Lower leg skin (tissue), 4 donors: Measurements from ENCODE around the gene SLC40A1. TPM values are rescaled to one million over a fixed set of nuclear protein-coding genes. Genes with fewer than 3 reads are reported as not detected.

Source experiments
- DNase-seq, 2 donors: peaks; one replicate each; pipeline ENCODE4 v3.0.0-alpha.2; 2019; ENCODE audit warnings: low spot score in 2 of 2
- H3K4me3 ChIP-seq: fragments of 200-600 bp; sonication (generic); 2 replicates; pipeline ENCODE4 v1.5.1; 2017; ENCODE audit warnings: mild to moderate bottlenecking, low read depth; ENCODE audit not compliant: poor library complexity, severe bottlenecking
- CTCF ChIP-seq, 3 donors: fragments of 450-650 bp; IDR thresholded peaks; one replicate each; pipeline ENCODE4 v1.5.1; 2016; ENCODE audit warnings: antibody characterized with exemption in 3 of 3, mild to moderate bottlenecking in 3 of 3, moderate library complexity in 2 of 3
- POLR2A ChIP-seq, 2 donors: fragments of 450-650 bp; IDR thresholded peaks; one replicate each; pipeline ENCODE4 v1.6.1; 2016 to 2017; ENCODE audit warnings: antibody characterized with exemption in 2 of 2, mild to moderate bottlenecking in 1 of 2, moderate library complexity in 1 of 2
- WGBS, 2 donors: methylation state at CpG; one replicate each; pipeline ENCODE4 v1.1.5; 2018; 5-methylcytosine and 5-hydroxymethylcytosine counted together
- intact Hi-C: fragments of 100-400 bp; cut with DNase I; formaldehyde crosslinking; loops from one replicate; pipeline ENCODE4 v1.15.0; 2023; ENCODE audit warnings: low total_unique reads
- total RNA-seq, 4 donors: library from RNA; depleted of rRNA; stranded (reverse); fragments of >200 nt; gene quantifications; one replicate each; pipeline ENCODE4 v1.1.0, GENCODE V29; 2016

Gene SLC40A1
- total RNA-seq, 4 donors from 2014 or later, result 16.0 to 33.1 (median 18.1) TPM

GRCh38 chr2:189595417-189595816 lies 14.8 kb upstream of the SLC40A1 start:
- DNase-seq, result no peak
- no peak overlapping the region for H3K4me3 ChIP-seq
- intact Hi-C loops, result no loop called here
- TF ChIP-seq POLR2A (IDR thresholded peaks at IDR 0.05) (no peak), CTCF (IDR thresholded peaks at IDR 0.05) (no peak)
- 75 to 84% methylated on average over 3 of the region's 3 CpGs for whole genome bisulfite sequencing, 2 donors

GRCh38 chr2:189594305-189594704 lies 13.7 kb upstream of the SLC40A1 start:
- intact Hi-C loops, result no loop called here
- 90 to 93% methylated on average over 2 of the region's 2 CpGs for WGBS, 2 donors
- no peak for DNase-seq
- TF ChIP-seq CTCF (IDR thresholded peaks at IDR 0.05) (no peak), POLR2A (IDR thresholded peaks at IDR 0.05) (no peak)
- no peak overlapping the region for H3K4me3 ChIP-seq

DNA sequence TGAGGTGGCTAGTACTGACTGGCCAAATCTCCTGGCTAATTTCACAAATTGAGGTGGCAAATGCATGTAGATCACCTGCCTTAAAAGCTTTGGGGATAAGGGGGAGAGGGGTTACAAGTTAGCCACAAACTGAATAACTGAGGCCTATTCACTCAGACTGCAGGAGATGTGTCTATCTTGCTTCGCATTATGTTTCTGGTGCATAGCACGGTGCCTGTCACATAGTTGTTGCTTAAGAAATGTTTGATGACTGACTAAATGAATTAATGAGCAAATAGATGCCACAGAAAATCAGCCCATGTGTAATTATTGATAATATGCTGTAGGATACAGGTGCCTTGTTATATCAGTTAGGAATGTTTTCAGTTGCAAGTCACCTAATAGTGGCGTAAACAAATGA lies 12.5 kb upstream of the SLC40A1 start:
- intact Hi-C loops, result no loop called here
- 95% methylated on average over 3 of the region's 3 CpGs for WGBS, 2 donors

GRCh38 chr2:189592353-189592984 lies 11.9 kb upstream of the SLC40A1 start:
- H3K4me3 ChIP-seq, result no peak overlapping the region
- TF ChIP-seq POLR2A (IDR thresholded peaks at IDR 0.05) (no peak), CTCF (IDR thresholded peaks at IDR 0.05) (no peak)
- intact Hi-C loops, result no loop called here
- WGBS, 2 donors, result 13 to 34% methylated on average over 1 of the region's 1 CpG
- DNase-seq, result no peak

More for the DNA sequence above, 12.5 kb upstream of the SLC40A1 start:
- no peak for TF ChIP-seq CTCF (IDR thresholded peaks at IDR 0.05)
- TF ChIP-seq POLR2A (IDR thresholded peaks at IDR 0.05), result no peak
- H3K4me3 ChIP-seq, result no peak overlapping the region
- DNase-seq, result no peak

- no peak for DNase-seq
- WGBS, 2 donors, result 79 to 88% methylated on average over 4 of the region's 4 CpGs
- H3K4me3 ChIP-seq, result no peak overlapping the region
- intact Hi-C loops, result no loop called here
- TF ChIP-seq CTCF (IDR thresholded peaks at IDR 0.05) (no peak), POLR2A (IDR thresholded peaks at IDR 0.05) (no peak)
Measured at GRCh38 chr2:189587780-189588179, 7.2 kb upstream of the SLC40A1 start.

- TF ChIP-seq POLR2A (IDR thresholded peaks at IDR 0.05) (no peak), CTCF (IDR thresholded peaks at IDR 0.05) (no peak)
- no peak for DNase-seq
- 75% methylated on average over 4 of the region's 4 CpGs for WGBS, 2 donors
- no peak overlapping the region for H3K4me3 ChIP-seq
- intact Hi-C loops, result no loop called here
Measured at GRCh38 chr2:189585226-189585756, 4.7 kb upstream of the SLC40A1 start.
